ENCODE data around the gene RDX. TPM values are rescaled to one million over a fixed set of nuclear protein-coding genes. Genes with fewer than 3 reads are reported as not detected.

RDX gene
- total RNA-seq, 1 experiment from 2014 or later: 250 TPM

DNA sequence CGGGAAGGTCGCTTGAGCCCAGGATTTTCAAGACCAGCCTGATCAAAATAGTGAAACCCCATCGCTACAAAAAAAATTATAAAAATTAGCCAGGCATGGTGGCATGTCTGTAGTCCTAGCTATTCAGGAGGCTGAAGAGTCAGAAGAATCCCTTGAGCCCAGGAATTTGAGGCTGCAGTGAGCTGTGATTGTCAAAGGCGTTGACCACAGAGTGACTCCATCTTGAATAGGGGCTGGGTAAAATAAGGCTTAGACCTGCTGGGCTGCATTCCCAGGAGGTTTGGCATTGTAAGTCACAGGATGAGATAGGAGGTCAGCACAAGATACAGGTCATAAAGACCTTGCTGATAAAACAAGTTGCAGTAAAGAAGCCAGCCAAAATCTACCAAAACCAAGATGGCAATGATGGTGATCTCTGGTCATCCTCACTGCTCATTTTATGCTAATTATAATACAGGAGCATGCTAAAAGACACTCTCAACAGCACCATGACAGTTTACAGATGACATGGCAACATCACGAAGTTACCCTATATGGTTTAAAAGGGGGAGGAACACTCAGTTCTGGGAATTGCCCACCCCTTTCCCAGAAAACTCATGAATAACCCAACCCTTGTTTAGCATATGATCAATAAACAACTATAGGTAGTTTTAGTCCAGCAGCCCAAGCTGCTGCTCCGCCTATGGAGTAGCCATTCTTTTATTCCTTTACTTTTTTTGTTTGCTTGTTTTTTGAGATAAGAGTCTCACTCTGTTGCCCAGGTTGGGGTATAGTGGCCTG is 2.8 kb upstream of the RDX start:
- no peak overlapping the region for H3K4me3 ChIP-seq (ENCODE audit: low read depth, low read length)
- H3K4me3 Mint-ChIP-seq (ENCODE audit: unreplicated experiment): peak overlapping the region; percentile 91
- no peaks in the 10 kb centered on the region for H3K27me3 ChIP-seq (replicated peaks; ENCODE audit: control insufficient read depth, insufficient read depth, low read length)
- H3K4me1 Mint-ChIP-seq (ENCODE audit: low read depth, unreplicated experiment): peaks cover 49% of the 10 kb centered on the region
- TF ChIP-seq, protein P1, sequence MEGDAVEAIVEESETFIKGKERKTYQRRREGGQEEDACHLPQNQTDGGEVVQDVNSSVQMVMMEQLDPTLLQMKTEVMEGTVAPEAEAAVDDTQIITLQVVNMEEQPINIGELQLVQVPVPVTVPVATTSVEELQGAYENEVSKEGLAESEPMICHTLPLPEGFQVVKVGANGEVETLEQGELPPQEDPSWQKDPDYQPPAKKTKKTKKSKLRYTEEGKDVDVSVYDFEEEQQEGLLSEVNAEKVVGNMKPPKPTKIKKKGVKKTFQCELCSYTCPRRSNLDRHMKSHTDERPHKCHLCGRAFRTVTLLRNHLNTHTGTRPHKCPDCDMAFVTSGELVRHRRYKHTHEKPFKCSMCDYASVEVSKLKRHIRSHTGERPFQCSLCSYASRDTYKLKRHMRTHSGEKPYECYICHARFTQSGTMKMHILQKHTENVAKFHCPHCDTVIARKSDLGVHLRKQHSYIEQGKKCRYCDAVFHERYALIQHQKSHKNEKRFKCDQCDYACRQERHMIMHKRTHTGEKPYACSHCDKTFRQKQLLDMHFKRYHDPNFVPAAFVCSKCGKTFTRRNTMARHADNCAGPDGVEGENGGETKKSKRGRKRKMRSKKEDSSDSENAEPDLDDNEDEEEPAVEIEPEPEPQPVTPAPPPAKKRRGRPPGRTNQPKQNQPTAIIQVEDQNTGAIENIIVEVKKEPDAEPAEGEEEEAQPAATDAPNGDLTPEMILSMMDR (IDR thresholded peaks at IDR 0.05; ENCODE audit: insufficient read depth in 1 of 2, low read depth in 1 of 2, low read length in 1 of 2, severe bottlenecking in 1 of 2, unreplicated experiment in 1 of 2): no peak
- no peaks in the 10 kb centered on the region for H3K36me3 ChIP-seq (ENCODE audit: control insufficient read depth, insufficient read depth, low read length)
- H3K9me3 Mint-ChIP-seq (ENCODE audit: unreplicated experiment): peaks cover 22% of the 10 kb centered on the region
- H3K4me1 ChIP-seq: peaks cover 41% of the 10 kb centered on the region
- no TSS peak for BruUV-seq (replicated peaks)
- ChIA-PET CTCF (interaction anchor here (0.9 to 1.1 kb wide), 2 partner anchors 18 to 98 kb away, joined by 3 to 4 read pairs; no protein-coding TSS in a partner anchor), POLR2A (interaction anchor here (0.6 to 1.0 kb wide), 3 partner anchors 10 to 98 kb away, joined by 3 read pairs; no protein-coding TSS in a partner anchor)
- H3K9me3 ChIP-seq: peaks cover 10% of the 10 kb centered on the region; the same call in 1 of the 2 replicates
- peaks cover 45% of the 10 kb centered on the region for H3K36me3 Mint-ChIP-seq (ENCODE audit: insufficient read depth, unreplicated experiment)
- H3K27me3 Mint-ChIP-seq (ENCODE audit: insufficient read depth, unreplicated experiment): peaks cover 2% of the 10 kb centered on the region
- H3K27ac Mint-ChIP-seq (ENCODE audit: unreplicated experiment): peak overlapping the region; percentile 98
- peak; percentile 89 to 96 for DNase-seq
- intact Hi-C loops (cut with micrococcal nuclease; ENCODE audit: unreplicated experiment): loop anchor here (1.0 to 10.0 kb wide), 4 partner anchors 20 to 204 kb away; partner anchors contain the start of gene ZC3H12C

DNA sequence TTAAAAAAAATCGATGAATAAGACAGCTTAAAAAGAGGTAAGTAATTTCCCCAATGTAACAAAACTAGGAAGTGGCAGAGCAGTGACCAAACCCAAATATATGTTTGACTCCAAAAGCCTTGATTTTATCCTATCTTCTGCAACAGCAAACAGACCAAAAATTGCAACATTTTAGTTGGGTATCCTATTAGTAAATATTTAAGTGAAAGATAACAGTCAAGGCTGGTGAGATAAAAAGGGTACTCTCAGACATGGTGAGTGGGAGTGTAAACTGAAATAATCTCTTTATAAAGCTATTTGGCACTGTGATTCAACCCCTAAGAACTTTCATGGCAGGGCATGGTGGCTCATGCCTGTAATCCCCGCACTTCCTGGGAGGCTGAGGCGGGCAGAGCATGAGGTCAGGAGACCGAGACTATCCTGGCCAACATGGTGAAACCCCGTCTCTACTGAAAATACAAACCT is 1.9 kb upstream of the RDX start:
- Mint-ChIP-seq H3K4me1 (ENCODE audit: low read depth, unreplicated experiment) (peaks cover 51% of the 10 kb centered on the region), H3K27ac (ENCODE audit: unreplicated experiment) (peak overlapping the region; percentile 98), H3K9me3 (ENCODE audit: unreplicated experiment) (peaks cover 13% of the 10 kb centered on the region), H3K36me3 (ENCODE audit: insufficient read depth, unreplicated experiment) (peaks cover 47% of the 10 kb centered on the region), H3K27me3 (ENCODE audit: insufficient read depth, unreplicated experiment) (no peaks in the 10 kb centered on the region), H3K4me3 (ENCODE audit: unreplicated experiment) (peak overlapping the region; percentile 91)
- no peaks in the 10 kb centered on the region for H3K36me3 ChIP-seq (ENCODE audit: control insufficient read depth, insufficient read depth, low read length)
- BruUV-seq (replicated peaks): no TSS peak
- peaks cover 7% of the 10 kb centered on the region; the same call in 1 of the 2 replicates for H3K9me3 ChIP-seq
- TF ChIP-seq, protein P1 (IDR thresholded peaks at IDR 0.05; ENCODE audit: insufficient read depth in 1 of 2, low read depth in 1 of 2, low read length in 1 of 2, severe bottlenecking in 1 of 2, unreplicated experiment in 1 of 2): no peak
- H3K4me3 ChIP-seq (ENCODE audit: low read depth, low read length): no peak overlapping the region
- ChIA-PET CTCF (interaction anchor here (0.9 to 1.2 kb wide), 3 partner anchors 19 to 97 kb away, joined by 3 to 4 read pairs (median 4); no protein-coding TSS in a partner anchor), POLR2A (interaction anchor here (0.6 to 2.3 kb wide), 3 partner anchors 65 to 99 kb away, joined by 3 to 8 read pairs (median 3); no protein-coding TSS in a partner anchor)
- H3K27me3 ChIP-seq (replicated peaks; ENCODE audit: control insufficient read depth, insufficient read depth, low read length): no peaks in the 10 kb centered on the region
- H3K4me1 ChIP-seq: peaks cover 46% of the 10 kb centered on the region
- DNase-seq: peak; percentile 72 to 85
- intact Hi-C loops (cut with micrococcal nuclease; ENCODE audit: unreplicated experiment): loop anchor here (1.0 to 10.0 kb wide), 5 partner anchors 20 to 204 kb away; partner anchors contain the start of gene ZC3H12C

DNA sequence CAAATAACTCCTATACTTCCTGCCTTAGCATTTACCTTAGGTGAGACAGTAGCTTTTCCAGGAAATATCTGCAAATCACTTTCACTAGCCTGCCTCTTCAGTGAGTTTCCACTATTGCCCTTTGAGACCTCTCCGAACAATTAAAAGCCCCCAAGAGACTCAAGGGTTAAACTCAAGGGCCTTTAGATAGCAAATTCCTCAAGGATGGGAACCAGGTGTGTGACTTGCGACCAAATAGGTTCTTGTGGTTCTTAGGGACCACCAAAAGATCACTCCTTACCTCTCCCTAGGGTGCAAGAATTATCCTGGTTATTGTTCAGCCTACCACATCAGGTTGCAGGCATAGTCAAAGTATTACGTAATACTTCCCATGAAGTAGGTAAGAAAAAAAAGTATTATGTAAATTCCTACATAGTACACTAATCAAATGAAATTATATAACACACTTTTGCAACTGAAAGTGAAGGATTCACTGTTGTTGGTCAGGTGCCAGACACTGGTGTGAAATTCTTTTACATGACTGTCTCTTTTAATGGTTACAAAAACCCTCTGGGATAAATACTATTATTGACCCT is 1.4 kb upstream of the RDX start:
- POLR2A ChIA-PET: interaction anchor here (2.3 kb wide), 1 partner anchor 79 kb away, joined by 8 read pairs; no protein-coding TSS in a partner anchor
- TF ChIP-seq, protein P1 (IDR thresholded peaks at IDR 0.05; ENCODE audit: insufficient read depth in 1 of 2, low read depth in 1 of 2, low read length in 1 of 2, severe bottlenecking in 1 of 2, unreplicated experiment in 1 of 2): no peak
- H3K9me3 Mint-ChIP-seq (ENCODE audit: unreplicated experiment): peaks cover 9% of the 10 kb centered on the region
- no peak for DNase-seq
- peak overlapping the region; percentile 91 for H3K4me3 Mint-ChIP-seq (ENCODE audit: unreplicated experiment)
- BruUV-seq (replicated peaks): no TSS peak
- H3K27me3 Mint-ChIP-seq (ENCODE audit: insufficient read depth, unreplicated experiment): no peaks in the 10 kb centered on the region
- H3K36me3 Mint-ChIP-seq (ENCODE audit: insufficient read depth, unreplicated experiment): peaks cover 47% of the 10 kb centered on the region
- intact Hi-C loops (cut with micrococcal nuclease; ENCODE audit: unreplicated experiment): loop anchor here (1.0 to 10.0 kb wide), 7 partner anchors 7 to 203 kb away; partner anchors contain the start of gene ZC3H12C
- H3K4me1 Mint-ChIP-seq (ENCODE audit: low read depth, unreplicated experiment): peaks cover 52% of the 10 kb centered on the region
- H3K36me3 ChIP-seq (ENCODE audit: control insufficient read depth, insufficient read depth, low read length): no peaks in the 10 kb centered on the region
- CTCF ChIA-PET: interaction anchor here (1.2 kb wide), 1 partner anchor 79 kb away, joined by 4 read pairs; no protein-coding TSS in a partner anchor
- H3K4me1 ChIP-seq: peaks cover 49% of the 10 kb centered on the region
- peaks cover 7% of the 10 kb centered on the region; the same call in 1 of the 2 replicates for H3K9me3 ChIP-seq
- H3K4me3 ChIP-seq (ENCODE audit: low read depth, low read length): no peak overlapping the region
- peak overlapping the region; percentile 98 for H3K27ac Mint-ChIP-seq (ENCODE audit: unreplicated experiment)
- no peaks in the 10 kb centered on the region for H3K27me3 ChIP-seq (replicated peaks; ENCODE audit: control insufficient read depth, insufficient read depth, low read length)
